Measurements from ENCODE around the gene OR5B2.

DNA sequence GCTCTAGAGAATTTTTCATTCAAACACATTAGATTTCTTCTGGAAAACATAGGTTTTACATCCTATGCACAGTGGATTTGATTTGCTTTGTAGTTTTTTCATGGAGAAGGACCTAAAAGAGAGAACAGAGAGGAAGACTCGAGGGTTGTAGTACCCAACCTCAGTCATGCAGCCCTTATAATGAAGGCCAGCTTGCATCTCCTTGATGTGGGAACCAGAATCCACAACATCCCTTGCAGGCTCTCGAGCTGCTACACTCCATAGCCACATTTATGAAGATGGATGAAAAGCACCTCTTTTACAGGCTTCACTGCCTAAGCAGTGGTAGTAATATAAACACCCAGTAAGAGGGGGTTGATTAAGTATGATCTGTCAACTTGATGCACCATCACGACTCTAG lies 23.7 kb upstream of the OR5B2 start:
- TF ChIP-seq CTCF (IDR thresholded peaks at IDR 0.05) = no peak
- TF ChIP-seq POLR2A (IDR thresholded peaks at IDR 0.05) = no peak
- no peak for TF ChIP-seq POLR2AphosphoS5 (IDR thresholded peaks at IDR 0.05)
